Fibroblast of pulmonary artery (primary cell): ENCODE measurements around the gene SLC41A1.

Experiments
- DNase-seq: peaks from one replicate; pipeline ENCODE4 v3.0.0-alpha.2; 2010; ENCODE audit warnings: low read depth
- H3K4me3 ChIP-seq: replicated peaks from 2 replicates; pipeline ENCODE4 v1.5.1; 2011; ENCODE audit warnings: low read depth, mild to moderate bottlenecking, control low read depth, low read length, moderate library complexity
- TF ChIP-seq, protein P1 (sequence below): IDR thresholded peaks from 2 replicates; pipeline ENCODE4 v1.5.1; 2011; ENCODE audit warnings: mild to moderate bottlenecking, control low read depth, low read length, inconsistent platforms; ENCODE audit errors: missing control alignments

Gene SLC41A1

DNA sequence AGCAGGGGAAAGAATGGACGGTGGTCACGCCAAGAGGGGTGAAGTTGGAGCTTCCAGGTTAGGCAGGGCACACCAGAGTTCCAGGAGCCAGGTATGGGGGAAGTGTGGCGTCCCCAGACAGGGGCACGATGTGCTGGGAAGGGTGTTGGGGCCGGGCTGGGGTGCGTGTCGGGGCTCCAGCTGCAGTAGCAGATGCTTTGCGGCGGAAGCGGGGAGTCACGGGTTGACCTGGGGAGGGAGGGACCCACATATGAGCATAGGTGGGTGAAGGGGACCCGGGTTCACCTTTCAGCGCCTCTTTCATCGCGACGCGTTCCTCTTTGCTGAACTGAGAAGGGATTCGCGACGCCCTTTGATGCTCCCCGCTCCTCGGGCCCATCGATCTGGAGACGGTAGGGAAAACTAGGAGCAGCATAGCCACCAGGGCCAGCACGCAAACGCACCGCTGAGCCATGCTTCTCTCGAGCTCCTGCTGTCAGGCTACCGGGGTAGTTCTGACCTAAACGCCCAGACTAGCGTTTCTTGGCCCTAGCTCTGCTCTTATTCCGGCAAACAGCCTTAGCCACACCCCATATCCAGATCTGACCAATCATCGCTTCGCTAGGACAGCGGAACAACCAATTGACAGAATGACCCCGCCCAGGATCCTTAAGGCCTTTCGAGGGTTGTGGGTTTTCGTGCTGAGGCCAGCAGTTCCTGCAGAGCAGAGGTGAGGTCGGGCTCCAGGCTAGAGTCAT, 36.8 kb upstream of the SLC41A1 start, which contains the start of gene PM20D1:
Gene PM20D1 (minus strand): TSS at position 514 of the 737 bp plus-strand sequence. CDS start 60 bp downstream, at position 454.
- peak; percentile 43 for DNase-seq
- TF ChIP-seq, protein P1, sequence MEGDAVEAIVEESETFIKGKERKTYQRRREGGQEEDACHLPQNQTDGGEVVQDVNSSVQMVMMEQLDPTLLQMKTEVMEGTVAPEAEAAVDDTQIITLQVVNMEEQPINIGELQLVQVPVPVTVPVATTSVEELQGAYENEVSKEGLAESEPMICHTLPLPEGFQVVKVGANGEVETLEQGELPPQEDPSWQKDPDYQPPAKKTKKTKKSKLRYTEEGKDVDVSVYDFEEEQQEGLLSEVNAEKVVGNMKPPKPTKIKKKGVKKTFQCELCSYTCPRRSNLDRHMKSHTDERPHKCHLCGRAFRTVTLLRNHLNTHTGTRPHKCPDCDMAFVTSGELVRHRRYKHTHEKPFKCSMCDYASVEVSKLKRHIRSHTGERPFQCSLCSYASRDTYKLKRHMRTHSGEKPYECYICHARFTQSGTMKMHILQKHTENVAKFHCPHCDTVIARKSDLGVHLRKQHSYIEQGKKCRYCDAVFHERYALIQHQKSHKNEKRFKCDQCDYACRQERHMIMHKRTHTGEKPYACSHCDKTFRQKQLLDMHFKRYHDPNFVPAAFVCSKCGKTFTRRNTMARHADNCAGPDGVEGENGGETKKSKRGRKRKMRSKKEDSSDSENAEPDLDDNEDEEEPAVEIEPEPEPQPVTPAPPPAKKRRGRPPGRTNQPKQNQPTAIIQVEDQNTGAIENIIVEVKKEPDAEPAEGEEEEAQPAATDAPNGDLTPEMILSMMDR, result no peak
- H3K4me3 ChIP-seq, result no peak within 1 kb of the TSS

DNA sequence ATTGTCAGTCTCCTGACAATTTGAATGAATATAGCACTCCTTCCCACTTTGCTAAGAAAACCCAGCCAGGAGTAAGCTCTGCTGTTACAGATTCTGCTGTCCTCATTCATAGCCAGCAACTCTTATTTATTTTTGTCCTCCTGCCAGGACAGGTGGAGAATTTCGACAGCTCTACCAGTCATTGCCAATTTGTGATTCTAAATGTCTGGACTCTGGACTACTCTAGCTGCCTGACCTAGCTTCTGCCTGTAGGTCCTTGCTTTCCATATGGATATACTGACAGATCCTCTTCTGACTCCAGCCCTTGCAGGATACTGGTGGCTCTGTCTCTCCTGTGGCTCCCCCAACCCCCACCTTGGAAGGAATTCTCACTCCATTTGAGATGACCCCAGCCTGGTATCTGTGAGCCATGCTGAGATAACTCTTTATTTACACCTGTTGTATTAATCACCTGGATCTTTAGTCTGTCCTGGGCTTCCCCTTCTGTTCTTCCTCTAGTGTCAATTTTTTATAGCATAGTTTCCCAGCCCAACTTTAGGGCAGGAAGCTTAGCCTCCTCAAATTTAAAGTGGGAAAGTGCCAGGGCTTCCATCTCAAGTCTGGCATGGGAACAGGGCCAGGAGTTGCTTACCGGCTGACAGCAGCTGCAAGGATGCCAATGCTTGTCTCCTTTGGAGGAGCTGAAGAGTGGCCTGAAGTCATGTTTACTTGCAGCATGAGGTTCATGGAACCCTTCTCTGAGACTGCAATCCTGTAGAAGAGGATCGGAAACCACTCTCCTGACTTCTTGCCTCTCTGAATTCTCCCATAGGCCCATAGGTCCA, 30.2 kb upstream of the SLC41A1 start:
- DNase-seq, result no peak
- H3K4me3 ChIP-seq, result no peak overlapping the region
- TF ChIP-seq, protein P1, result no peak

GRCh38 chr1:205842229-205842628, 29.2 kb upstream of the SLC41A1 start:
- H3K4me3 ChIP-seq, result no peak overlapping the region
- DNase-seq, result no peak
- TF ChIP-seq, protein P1, result no peak

GRCh38 chr1:205840146-205840923, 27.3 kb upstream of the SLC41A1 start:
- TF ChIP-seq, protein P1, result no peak
- no peak overlapping the region for H3K4me3 ChIP-seq
- DNase-seq, result no peak

- TF ChIP-seq, protein P1, result no peak
- no peak overlapping the region for H3K4me3 ChIP-seq
- no peak for DNase-seq
These were observed 24.5 kb upstream of the SLC41A1 start for GRCh38 chr1:205837382-205837970.

DNA sequence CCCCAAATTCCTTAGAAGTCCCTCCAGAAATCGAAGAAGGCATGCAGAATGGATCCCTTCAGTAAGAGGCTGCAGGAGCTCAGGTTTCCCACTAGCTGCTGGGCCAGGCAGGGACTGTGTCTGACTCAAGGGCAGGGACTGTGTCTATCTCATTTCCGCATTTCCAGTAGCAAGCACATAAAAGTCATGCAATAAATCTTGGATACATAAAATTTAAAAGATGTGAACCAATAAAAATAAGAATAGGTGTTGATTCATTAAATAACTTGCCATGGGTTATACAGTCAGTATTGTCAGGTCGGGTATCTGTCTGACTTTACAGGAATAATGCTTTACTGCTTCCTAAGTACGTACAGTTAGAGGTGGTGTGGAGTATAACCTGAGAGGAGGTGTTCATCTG, 21.8 kb upstream of the SLC41A1 start:
- TF ChIP-seq, protein P1, result no peak
- no peak for DNase-seq
- no peak overlapping the region for H3K4me3 ChIP-seq
